SKM-1 treated with dmso at 0.1 percent for 144 hours (cell line): Measurements from ENCODE around the gene ATP5MC2.

Experiments used
- DNase-seq: peaks from one replicate; lab custom pipeline; 2025; ENCODE audit not compliant: unreplicated experiment; lab: John Stamatoyannopoulos, UW

The ATP5MC2 gene

DNA sequence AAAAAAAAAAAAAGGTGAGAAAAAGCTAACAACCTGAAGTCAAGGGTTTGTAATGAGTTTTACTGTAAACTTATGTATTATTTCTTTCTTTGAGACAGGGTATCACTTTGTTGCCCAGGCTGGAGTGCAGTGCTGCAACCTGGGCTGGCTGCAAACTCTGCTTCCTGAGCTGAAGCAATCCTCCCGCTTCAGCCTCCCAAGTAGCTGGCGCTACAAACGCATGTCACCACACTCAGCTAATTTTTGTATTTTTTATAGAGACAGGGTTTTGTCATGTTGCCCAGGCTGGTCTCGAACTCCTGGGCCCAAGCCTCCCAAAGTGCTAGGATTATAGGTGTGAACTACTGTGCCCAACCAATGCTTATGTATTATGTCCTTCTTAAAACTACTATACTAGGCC, 58.9 kb downstream of the ATP5MC2 start:
- DNase-seq, result no peak
